GM18870 (cell line): Measurements from ENCODE around the gene PDZK1IP1.
"Not testable (repeated sequence)": the region's sequence is repeated elsewhere in the genome, so short reads cannot be mapped to it uniquely, and the experiment has no call there.

ENCODE experiments used
- ATAC-seq: cut with Tn5 transposase; IDR thresholded peaks from one replicate; pipeline ENCODE4 v1.9.1; 2021; ENCODE audit warnings: moderate library complexity; ENCODE audit not compliant: unreplicated experiment

PDZK1IP1 gene

GRCh38 chr1:47181955-47182675, 7.7 kb downstream of the PDZK1IP1 start:
- ATAC-seq: no peak

GRCh38 chr1:47181095-47181954, 8.5 kb downstream of the PDZK1IP1 start:
- ATAC-seq: no peak

GRCh38 chr1:47180603-47181094, 9.2 kb downstream of the PDZK1IP1 start:
- ATAC-seq: no peak

GRCh38 chr1:47179988-47180563, 9.8 kb downstream of the PDZK1IP1 start:
- no peak for ATAC-seq

- peak; percentile 88 for ATAC-seq
Measured at GRCh38 chr1:47179017-47179987, 10.5 kb downstream of the PDZK1IP1 start.

GRCh38 chr1:47178654-47179016, 11.2 kb downstream of the PDZK1IP1 start:
- ATAC-seq: no peak

GRCh38 chr1:47178020-47178419, 11.8 kb downstream of the PDZK1IP1 start:
- no peak for ATAC-seq

- ATAC-seq: no peak
Measured at GRCh38 chr1:47175227-47175934, 14.5 kb downstream of the PDZK1IP1 start.

- no peak for ATAC-seq
Measured at GRCh38 chr1:47174656-47175020, 15.2 kb downstream of the PDZK1IP1 start.

GRCh38 chr1:47172782-47173181, 17.1 kb downstream of the PDZK1IP1 start:
- no peak for ATAC-seq

GRCh38 chr1:47164552-47164951, 25.3 kb downstream of the PDZK1IP1 start:
- ATAC-seq: no peak

- ATAC-seq: peak; percentile 74
Measured at GRCh38 chr1:47161298-47162040, 28.4 kb downstream of the PDZK1IP1 start.

- ATAC-seq: no peak
Measured at GRCh38 chr1:47160716-47161115, 29.1 kb downstream of the PDZK1IP1 start.

- not testable (repeated sequence) for ATAC-seq
Measured at GRCh38 chr1:47157957-47158356, 31.9 kb downstream of the PDZK1IP1 start.

GRCh38 chr1:47156457-47156856, 33.4 kb downstream of the PDZK1IP1 start:
- ATAC-seq: not testable (repeated sequence)

- ATAC-seq: not testable (repeated sequence)
Measured at GRCh38 chr1:47149162-47149561, 40.7 kb downstream of the PDZK1IP1 start.

GRCh38 chr1:47147047-47147785, 42.6 kb downstream of the PDZK1IP1 start:
- ATAC-seq: no peak

GRCh38 chr1:47146495-47146894, 43.3 kb downstream of the PDZK1IP1 start:
- not testable (repeated sequence) for ATAC-seq
